HepG2 (cell line): ENCODE results near the gene PTPN18. TPM values are rescaled to one million over a fixed set of nuclear protein-coding genes. Genes with fewer than 3 reads are reported as not detected.
A peak's percentile ranks its signal among the peaks of the same experiment; 100 is the strongest.

Experiments
- ATAC-seq: fragments of 200-7000 bp; cut with Tn5 transposase; 3 replicates; pipeline ENCODE4 v1.9.1; 2020; ENCODE audit warnings: mild to moderate bottlenecking, moderate library complexity
- BruUV-seq: library from RNA; stranded (reverse); fragments of 400-500 nt; replicated peaks from 2 replicates; lab custom pipeline; 2021; lab: Mats Ljungman, UMichigan
- CTCF ChIA-PET: fragments of 300-600 bp; formaldehyde crosslinking; extraction: SDS; loops from one replicate; lab custom pipeline; 2021; ENCODE audit warnings: low total read pairs, inconsistent platforms, low intra/inter-chr PET ratio; lab: Yijun Ruan, JAX
- POLR2A ChIA-PET: fragments of 350-600 bp; sonication (Branson Sonifier 250); formaldehyde crosslinking; loops from one replicate; lab custom pipeline; 2020; ENCODE audit warnings: antibody characterized with exemption, inconsistent platforms; lab: Yijun Ruan, JAX
- DNase-seq: peaks from one replicate; pipeline ENCODE4 v3.0.0-alpha.2; 2015; ENCODE audit warnings: low spot score
- FAIRE-seq: peaks from 3 replicates; lab custom pipeline; 2011; peaks lifted over from hg19 to GRCh38; lab: Jason Lieb, UNC
- H2AFZ ChIP-seq: one replicate; pipeline ENCODE4 v1.6.1; 2011; ENCODE audit warnings: low read length, inconsistent platforms
- H3K27ac ChIP-seq: fragments of 300-600 bp; 3 replicates; pipeline ENCODE4 v1.8.0; 2011; ENCODE audit warnings: mixed run types, mild to moderate bottlenecking, mixed read lengths, low read length, inconsistent platforms; ENCODE audit not compliant: insufficient read depth; ENCODE audit errors: extremely low read length
- H3K27me3 ChIP-seq, 2 experiments: fragments of 200-600 bp in 1 of 2; 2 replicates in 1 of 2; 3 replicates in 1 of 2; pipeline versions ENCODE4 v1.6.0 to v1.8.0; 2011; ENCODE audit warnings: low read length in 2 of 2, mild to moderate bottlenecking in 2 of 2, moderate library complexity in 2 of 2, inconsistent platforms in 1 of 2; ENCODE audit not compliant: insufficient read depth in 2 of 2, control insufficient read depth in 1 of 2
- H3K36me3 ChIP-seq, 2 experiments: fragments of 200-600 bp in 1 of 2; replicated peaks in 1 of 2; 2 replicates in 1 of 2; 3 replicates in 1 of 2; pipeline versions ENCODE4 v1.5.1 to v1.8.0; 2011; ENCODE audit warnings: low read length in 2 of 2, inconsistent platforms in 1 of 2; ENCODE audit not compliant: insufficient read depth in 2 of 2, control insufficient read depth in 1 of 2
- H3K4me1 ChIP-seq: 2 replicates; pipeline ENCODE4 v1.5.1; 2012; ENCODE audit warnings: low read length, inconsistent platforms; ENCODE audit not compliant: insufficient read depth
- H3K4me2 ChIP-seq: 2 replicates; pipeline ENCODE4 v1.6.0; 2011; ENCODE audit warnings: low read depth, low read length, inconsistent platforms
- H3K4me3 ChIP-seq, 3 experiments: fragments of 200-600 bp in 1 of 3; sonication (generic), shearing (Covaris generic) in 1 of 3; replicated peaks in 1 of 3; 2 replicates each; pipeline ENCODE4 v1.5.1; 2011 to 2016; ENCODE audit warnings: low read length in 3 of 3, inconsistent platforms in 2 of 3, low read depth in 2 of 3, mild to moderate bottlenecking in 2 of 3, control low read depth in 1 of 3, mixed read lengths in 1 of 3; ENCODE audit not compliant: insufficient read depth in 1 of 3
- H3K79me2 ChIP-seq: one replicate; pipeline ENCODE4 v1.6.1; 2011; ENCODE audit warnings: low read length, inconsistent platforms; ENCODE audit not compliant: insufficient read depth
- H3K9ac ChIP-seq: 2 replicates; pipeline ENCODE4 v1.6.0; 2011; ENCODE audit warnings: mild to moderate bottlenecking, low read depth, low read length, inconsistent platforms; ENCODE audit not compliant: insufficient read depth
- H3K9me3 ChIP-seq: 2 replicates; pipeline ENCODE4 v1.5.1; 2012; ENCODE audit warnings: mild to moderate bottlenecking, low read length
- H4K20me1 ChIP-seq: 2 replicates; pipeline ENCODE4 v1.6.0; 2011; ENCODE audit warnings: inconsistent platforms, mild to moderate bottlenecking, low read length, moderate library complexity; ENCODE audit not compliant: insufficient read depth
- DZIP1 ChIP-seq: sonication (generic); formaldehyde crosslinking; IDR thresholded peaks from 2 replicates; pipeline ENCODE4 v1.5.0; 2020; ENCODE audit warnings: mild to moderate bottlenecking, missing genetic modification reagents
- ELF1 ChIP-seq: sonication (generic); formaldehyde crosslinking; IDR thresholded peaks from 2 replicates; pipeline ENCODE4 v1.4.0; 2020; ENCODE audit warnings: missing genetic modification reagents
- ELF3 ChIP-seq: IDR thresholded peaks from 2 replicates; pipeline ENCODE4 v1.6.1; 2016; ENCODE audit warnings: missing genetic modification reagents, missing compliant biosample characterization
- FOSL2 ChIP-seq: sonication (generic); formaldehyde crosslinking; IDR thresholded peaks from 2 replicates; pipeline ENCODE4 v1.4.0; 2020; ENCODE audit warnings: missing genetic modification reagents
- HMG20B ChIP-seq: conservative IDR thresholded peaks from 2 replicates; pipeline ENCODE4 v1.6.1; 2016; ENCODE audit warnings: missing genetic modification reagents, missing compliant biosample characterization
- ISX ChIP-seq: sonication (generic); formaldehyde crosslinking; conservative IDR thresholded peaks from 2 replicates; pipeline ENCODE4 v1.5.0; 2020; ENCODE audit warnings: missing genetic modification reagents
- MAZ ChIP-seq, 2 experiments: sonication (generic) in 1 of 2; formaldehyde crosslinking in 1 of 2; IDR thresholded peaks; 2 replicates each; pipeline versions ENCODE4 v1.5.0 to v1.6.1; 2012 to 2020; ENCODE audit warnings: low read depth in 2 of 2, mild to moderate bottlenecking in 2 of 2, borderline replicate concordance in 1 of 2, improper control_type of control experiment in 1 of 2, low read length in 1 of 2, missing genetic modification reagents in 1 of 2, moderate library complexity in 1 of 2
- MTF2 ChIP-seq: sonication (generic); formaldehyde crosslinking; IDR thresholded peaks from 2 replicates; pipeline ENCODE4 v1.5.0; 2020; ENCODE audit warnings: missing genetic modification reagents, borderline replicate concordance
- SAP130 ChIP-seq: IDR thresholded peaks from 2 replicates; pipeline ENCODE4 v1.6.1; 2016; ENCODE audit warnings: low read depth
- STAG1 ChIP-seq: sonication (generic); formaldehyde crosslinking; IDR thresholded peaks from 2 replicates; pipeline ENCODE4 v1.4.0; 2020; ENCODE audit warnings: missing genetic modification reagents
- ZNF350 ChIP-seq: sonication (generic); formaldehyde crosslinking; IDR thresholded peaks from 2 replicates; pipeline ENCODE4 v1.4.0; 2020; ENCODE audit warnings: mild to moderate bottlenecking, low read depth, missing genetic modification reagents, borderline replicate concordance
- ZSCAN31 ChIP-seq: sonication (generic); formaldehyde crosslinking; IDR thresholded peaks from 2 replicates; pipeline ENCODE4 v1.5.0; 2020; ENCODE audit warnings: low read depth, mild to moderate bottlenecking, missing genetic modification reagents
- WGBS: methylation state at CpG from one replicate; pipeline ENCODE4 v1.1.6; 2017; ENCODE audit warnings: low lambda C conversion rate; 5-methylcytosine and 5-hydroxymethylcytosine counted together
- in situ Hi-C: cut with HindIII; loops from 2 replicates; pipeline ENCODE4 v1.10.0; 2017; ENCODE audit warnings: low pct_unique_long_range_greater_than_20kb; ENCODE audit not compliant: extremely low pct_ligation_motif_present
- intact Hi-C: fragments of 100-400 bp; cut with micrococcal nuclease; formaldehyde crosslinking; loops from one replicate; pipeline ENCODE4 v1.10.0; 2022; ENCODE audit not compliant: unreplicated experiment
- polyA plus RNA-seq, 8 experiments: library from polyadenylated mRNA; depleted of rRNA in 3 of 8; stranded (reverse) in 7 of 8; unstranded in 1 of 8; fragments of >200 nt; fragmentation: Illumina TruSeq in 4 of 8; extraction: Trizol in 4 of 8; gene quantifications; 2 replicates each; pipeline versions ENCODE4 v1.2.1 to v1.2.3, GENCODE V29; 2011 to 2016; ENCODE audit warnings: low read depth in 4 of 8, missing spikeins in 1 of 8, mixed read lengths in 1 of 8; ENCODE audit not compliant: insufficient read depth in 1 of 8
- total RNA-seq, 5 experiments: library from RNA; depleted of rRNA; stranded (reverse); fragments of >200 nt; fragmentation: Illumina TruSeq; extraction: Trizol; gene quantifications; 2 replicates each; pipeline ENCODE4 v1.2.3, GENCODE V29; 2016; ENCODE audit warnings: low read depth in 1 of 5
- TF ChIP-seq, protein P1 (sequence below): sonication (generic); formaldehyde crosslinking; IDR thresholded peaks from 2 replicates; pipeline ENCODE4 v1.5.1; 2020; ENCODE audit warnings: mild to moderate bottlenecking, missing genetic modification reagents, moderate library complexity
- TF ChIP-seq, protein P2 (sequence below): sonication (generic); formaldehyde crosslinking; IDR thresholded peaks from 2 replicates; pipeline ENCODE4 v1.8.1; 2023; ENCODE audit warnings: mild to moderate bottlenecking, moderate library complexity, missing genetic modification reagents

The PTPN18 gene
- total and polyA plus RNA-seq, 2 of the 13 experiments (the other 11 are each of a cell fraction or from before 2014, with no cell fraction given), result 14.8 to 39.6 TPM

- Histone ChIP-seq H3K27ac (no peak overlapping the region), H2AFZ (no peak overlapping the region), H3K27me3 (peaks cover 0 to 37% of the 10 kb centered on the region in 2 experiments; a peak in 4 of 5 replicates), H3K36me3 (no peaks in the 10 kb centered on the region), H3K9ac (no peak overlapping the region), H3K9me3 (no peaks in the 10 kb centered on the region), H4K20me1 (no peaks in the 10 kb centered on the region), H3K79me2 (no peaks in the 10 kb centered on the region), H3K4me3 (peak overlapping the region; percentile 40 to 59 (median 43); a peak in 5 of 6 replicates), H3K4me2 (peak overlapping the region; percentile 67), H3K4me1 (peaks cover 13% of the 10 kb centered on the region)
- no TSS peak for BruUV-seq
- ChIA-PET POLR2A (interaction anchor here (1.4 to 1.9 kb wide), 2 partner anchors 14 to 28 kb away, joined by 3 to 11 read pairs; partner anchors contain the start of genes IMP4 and PTPN18), CTCF (interaction anchor here (0.7 to 1.7 kb wide), 2 partner anchors 146 to 391 kb away, joined by 3 to 5 read pairs; partner anchors contain the start of genes MZT2B and SMPD4)
- intact Hi-C loops, result no loop called here
- in situ Hi-C loops, result no loop called here
- peak; percentile 20 for DNase-seq
- peak; percentile 92 for ATAC-seq
- no peak for FAIRE-seq
- WGBS, result 45% methylated on average over 36 of the region's 43 CpGs
- TF ChIP-seq HMG20B (CRISPR knock-in tag), result no peak
- TF ChIP-seq ZNF350 (CRISPR knock-in tag), result no peak
- TF ChIP-seq, protein P1, sequence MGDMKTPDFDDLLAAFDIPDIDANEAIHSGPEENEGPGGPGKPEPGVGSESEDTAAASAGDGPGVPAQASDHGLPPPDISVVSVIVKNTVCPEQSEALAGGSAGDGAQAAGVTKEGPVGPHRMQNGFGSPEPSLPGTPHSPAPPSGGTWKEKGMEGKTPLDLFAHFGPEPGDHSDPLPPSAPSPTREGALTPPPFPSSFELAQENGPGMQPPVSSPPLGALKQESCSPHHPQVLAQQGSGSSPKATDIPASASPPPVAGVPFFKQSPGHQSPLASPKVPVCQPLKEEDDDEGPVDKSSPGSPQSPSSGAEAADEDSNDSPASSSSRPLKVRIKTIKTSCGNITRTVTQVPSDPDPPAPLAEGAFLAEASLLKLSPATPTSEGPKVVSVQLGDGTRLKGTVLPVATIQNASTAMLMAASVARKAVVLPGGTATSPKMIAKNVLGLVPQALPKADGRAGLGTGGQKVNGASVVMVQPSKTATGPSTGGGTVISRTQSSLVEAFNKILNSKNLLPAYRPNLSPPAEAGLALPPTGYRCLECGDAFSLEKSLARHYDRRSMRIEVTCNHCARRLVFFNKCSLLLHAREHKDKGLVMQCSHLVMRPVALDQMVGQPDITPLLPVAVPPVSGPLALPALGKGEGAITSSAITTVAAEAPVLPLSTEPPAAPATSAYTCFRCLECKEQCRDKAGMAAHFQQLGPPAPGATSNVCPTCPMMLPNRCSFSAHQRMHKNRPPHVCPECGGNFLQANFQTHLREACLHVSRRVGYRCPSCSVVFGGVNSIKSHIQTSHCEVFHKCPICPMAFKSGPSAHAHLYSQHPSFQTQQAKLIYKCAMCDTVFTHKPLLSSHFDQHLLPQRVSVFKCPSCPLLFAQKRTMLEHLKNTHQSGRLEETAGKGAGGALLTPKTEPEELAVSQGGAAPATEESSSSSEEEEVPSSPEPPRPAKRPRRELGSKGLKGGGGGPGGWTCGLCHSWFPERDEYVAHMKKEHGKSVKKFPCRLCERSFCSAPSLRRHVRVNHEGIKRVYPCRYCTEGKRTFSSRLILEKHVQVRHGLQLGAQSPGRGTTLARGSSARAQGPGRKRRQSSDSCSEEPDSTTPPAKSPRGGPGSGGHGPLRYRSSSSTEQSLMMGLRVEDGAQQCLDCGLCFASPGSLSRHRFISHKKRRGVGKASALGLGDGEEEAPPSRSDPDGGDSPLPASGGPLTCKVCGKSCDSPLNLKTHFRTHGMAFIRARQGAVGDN (CRISPR knock-in tag), result peak; percentile 66
- TF ChIP-seq ISX (CRISPR knock-in tag), result no peak
- TF ChIP-seq, protein P2, sequence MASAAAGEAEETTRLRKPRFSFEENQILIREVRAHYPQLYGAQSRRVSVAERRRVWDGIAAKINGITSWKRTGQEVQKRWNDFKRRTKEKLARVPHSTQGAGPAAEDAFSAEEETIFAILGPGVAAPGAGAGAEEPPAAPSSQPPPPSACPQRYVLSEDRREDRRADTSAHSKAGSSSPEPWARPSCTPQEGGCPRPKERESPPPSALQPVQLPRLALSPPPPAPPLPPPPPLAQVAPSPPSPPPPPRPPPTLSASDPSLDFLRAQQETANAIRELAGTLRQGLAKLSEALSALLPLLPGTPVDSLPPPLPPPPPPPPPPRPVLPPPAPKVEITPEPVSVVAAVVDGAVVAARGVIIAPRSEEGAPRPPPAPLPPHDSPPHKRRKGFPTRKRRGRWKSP, result peak; percentile 65; the same call in 1 of the 2 replicates
- TF ChIP-seq DZIP1, result no peak
- 0 out of 2 replicates have a peak, but pooled peaks have one; percentile 22 for TF ChIP-seq STAG1 (CRISPR knock-in tag)
- TF ChIP-seq ELF1 (CRISPR knock-in tag), result no peak
- TF ChIP-seq ELF3 (CRISPR knock-in tag), result 0 out of 2 replicates have a peak, but pooled peaks have one; percentile 17
- TF ChIP-seq SAP130 (CRISPR knock-in tag), result 0 out of 2 replicates have a peak, but pooled peaks have one; percentile 11
- 0 out of 2 replicates have a peak, but pooled peaks have one; percentile 12 for TF ChIP-seq MTF2 (CRISPR knock-in tag)
- TF ChIP-seq ZSCAN31 (CRISPR knock-in tag), result 0 out of 2 replicates have a peak, but pooled peaks have one; percentile 42
- TF ChIP-seq MAZ (IDR thresholded peaks at IDR 0.05; ENCODE audit: borderline replicate concordance, low read depth, low read length), result 0 out of 2 replicates have a peak, but pooled peaks have one; percentile 24
- no peak; the same call in 1 of the 2 replicates for TF ChIP-seq MAZ (CRISPR knock-in tag; IDR thresholded peaks at IDR 0.05; ENCODE audit: low read depth)
- peak; percentile 56 for TF ChIP-seq FOSL2 (CRISPR knock-in tag)
These were observed 27.9 kb upstream of the PTPN18 start for GRCh38 chr2:130327703-130328527.
